IMR-90 (cell line): Measurements from ENCODE around the gene PHKA1. TPM values are rescaled to one million over a fixed set of nuclear protein-coding genes. Genes with fewer than 3 reads are reported as not detected.

ENCODE experiments used
- ATAC-seq: fragments of 200-7000 bp; cut with Tn5 transposase; 2 replicates; pipeline ENCODE4 v1.9.1; 2020; ENCODE audit warnings: low read depth, mild to moderate bottlenecking, moderate library complexity
- BruUV-seq: library from RNA; stranded (reverse); fragments of 400-500 nt; replicated peaks from 2 replicates; lab custom pipeline; 2021; lab: Mats Ljungman, UMichigan
- CTCF ChIA-PET: fragments of 300-600 bp; formaldehyde crosslinking; extraction: SDS; loops from one replicate; lab custom pipeline; 2021; ENCODE audit warnings: antibody characterized with exemption; lab: Yijun Ruan, JAX
- POLR2A ChIA-PET: fragments of 300-600 bp; sonication (Branson Sonifier 250); formaldehyde crosslinking; loops from one replicate; lab custom pipeline; 2022; ENCODE audit warnings: antibody characterized with exemption; ENCODE audit not compliant: unreplicated experiment; lab: Charles Lee
- DNase-seq: peaks from one replicate; pipeline ENCODE4 v3.0.0; 2013
- H2AFZ ChIP-seq: replicated peaks from 2 replicates; pipeline ENCODE3; 2013; ENCODE audit warnings: low read length, mild to moderate bottlenecking; ENCODE audit not compliant: poor library complexity
- H2AK5ac ChIP-seq: 2 replicates; pipeline ENCODE4 v1.6.1; 2013; ENCODE audit warnings: low read depth, low read length, inconsistent platforms
- H2AK9ac ChIP-seq: replicated peaks from 2 replicates; pipeline ENCODE3; 2013; ENCODE audit warnings: mild to moderate bottlenecking, low read depth, low read length, moderate library complexity; ENCODE audit not compliant: poor library complexity
- H2BK120ac ChIP-seq: 2 replicates; pipeline ENCODE4 v1.6.1; 2013; ENCODE audit warnings: low read depth, low read length, inconsistent platforms
- H2BK15ac ChIP-seq: 3 replicates; pipeline ENCODE4 v1.6.1; 2013; ENCODE audit warnings: low read depth, low read length, inconsistent platforms
- H2BK20ac ChIP-seq: 2 replicates; pipeline ENCODE4 v1.6.1; 2013; ENCODE audit warnings: low read depth, mild to moderate bottlenecking, inconsistent platforms, low read length, moderate library complexity
- H2BK5ac ChIP-seq: 2 replicates; pipeline ENCODE4 v1.6.1; 2013; ENCODE audit warnings: mild to moderate bottlenecking, low read depth, low read length, inconsistent platforms; ENCODE audit not compliant: poor library complexity, severe bottlenecking
- H3K14ac ChIP-seq: replicated peaks from 2 replicates; pipeline ENCODE4 v1.6.1; 2013; ENCODE audit warnings: low read depth, low read length, inconsistent platforms
- H3K18ac ChIP-seq: 2 replicates; pipeline ENCODE4 v1.6.1; 2013; ENCODE audit warnings: low read depth, low read length, control low read depth
- H3K23ac ChIP-seq: 2 replicates; pipeline ENCODE4 v1.6.1; 2013; ENCODE audit warnings: low read depth, low read length, inconsistent platforms
- H3K27ac ChIP-seq: 2 replicates; pipeline ENCODE4 v1.5.1; 2013; ENCODE audit warnings: mild to moderate bottlenecking, control low read depth, low read length; ENCODE audit not compliant: insufficient read depth
- H3K27me3 ChIP-seq: 2 replicates; pipeline ENCODE4 v1.6.1; 2013; ENCODE audit warnings: low read length; ENCODE audit not compliant: control insufficient read depth, insufficient read depth
- H3K36me3 ChIP-seq: 2 replicates; pipeline ENCODE4 v1.6.1; 2013; ENCODE audit warnings: low read length, mixed read lengths; ENCODE audit not compliant: control insufficient read depth, insufficient read depth
- H3K4ac ChIP-seq: 2 replicates; pipeline ENCODE4 v1.6.1; 2013; ENCODE audit warnings: low read depth, low read length, inconsistent platforms
- H3K4me1 ChIP-seq: 2 replicates; pipeline ENCODE4 v1.6.1; 2013; ENCODE audit warnings: low read length, mixed read lengths; ENCODE audit not compliant: control insufficient read depth, insufficient read depth
- H3K4me2 ChIP-seq: 2 replicates; pipeline ENCODE4 v1.6.1; 2013; ENCODE audit warnings: low read depth, mild to moderate bottlenecking, control low read depth, low read length, moderate library complexity
- H3K4me3 ChIP-seq: 2 replicates; pipeline ENCODE4 v1.5.1; 2013; ENCODE audit warnings: low read depth, mild to moderate bottlenecking, control low read depth, low read length, moderate library complexity; ENCODE audit not compliant: insufficient read depth
- H3K56ac ChIP-seq: 2 replicates; pipeline ENCODE4 v1.6.1; 2013; ENCODE audit warnings: low read length, inconsistent platforms; ENCODE audit not compliant: insufficient read depth; ENCODE audit errors: extremely low read depth
- H3K79me1 ChIP-seq, 2 experiments: 2 replicates each; pipeline ENCODE4 v1.6.1; 2013; ENCODE audit warnings: low read length in 2 of 2, inconsistent platforms in 1 of 2, low read depth in 1 of 2
- H3K9ac ChIP-seq: 2 replicates; pipeline ENCODE4 v1.6.1; 2013; ENCODE audit warnings: low read depth, low read length, control low read depth
- H3K9me1 ChIP-seq: 2 replicates; pipeline ENCODE4 v1.6.1; 2013; ENCODE audit warnings: low read length, inconsistent platforms; ENCODE audit not compliant: insufficient read depth
- H3K9me3 ChIP-seq: 2 replicates; pipeline ENCODE4 v1.6.1; 2013; ENCODE audit warnings: low read length; ENCODE audit not compliant: control insufficient read depth, insufficient read depth
- H4K20me1 ChIP-seq: 2 replicates; pipeline ENCODE4 v1.6.1; 2013; ENCODE audit warnings: low read length, inconsistent platforms; ENCODE audit not compliant: insufficient read depth
- H4K5ac ChIP-seq: 2 replicates; pipeline ENCODE4 v1.6.1; 2013; ENCODE audit warnings: mild to moderate bottlenecking, low read depth, low read length, control low read depth
- H4K8ac ChIP-seq, 2 experiments: 2 replicates each; pipeline ENCODE4 v1.6.1; 2013; ENCODE audit warnings: low read depth in 2 of 2, low read length in 2 of 2, control low read depth in 1 of 2, inconsistent platforms in 1 of 2
- H4K91ac ChIP-seq: 2 replicates; pipeline ENCODE4 v1.6.1; 2013; ENCODE audit warnings: low read depth, low read length, inconsistent platforms; ENCODE audit not compliant: insufficient read depth
- CEBPB ChIP-seq: IDR thresholded peaks from 2 replicates; pipeline ENCODE4 v1.6.1; 2012; ENCODE audit warnings: low read depth, low read length, improper control_type of control experiment
- FOS ChIP-seq: fragments of 150-350 bp; IDR thresholded peaks from 2 replicates; pipeline ENCODE4 v1.6.1; 2016; ENCODE audit warnings: low read depth, low read length
- MXI1 ChIP-seq: IDR thresholded peaks from 2 replicates; pipeline ENCODE4 v1.6.1; 2012; ENCODE audit warnings: low read depth, mild to moderate bottlenecking, low read length, moderate library complexity, borderline replicate concordance
- NFE2L2 ChIP-seq: fragments of 150-350 bp; IDR thresholded peaks from 2 replicates; pipeline ENCODE4 v1.6.1; 2016; ENCODE audit warnings: low read depth, mild to moderate bottlenecking, low read length
- RAD21 ChIP-seq: IDR thresholded peaks from 2 replicates; pipeline ENCODE4 v1.6.1; 2012; ENCODE audit warnings: low read length, improper control_type of control experiment
- RCOR1 ChIP-seq: IDR thresholded peaks from 2 replicates; pipeline ENCODE4 v1.6.1; 2012; ENCODE audit warnings: mild to moderate bottlenecking, low read length, improper control_type of control experiment; ENCODE audit not compliant: insufficient replicate concordance
- WGBS, 2 experiments: methylation state at CpG; one replicate each; pipeline versions ENCODE4 v1.1.5 to v1.1.7; 2013; ENCODE audit warnings: missing lambda C conversion rate in 2 of 2; ENCODE audit not compliant: insufficient read length in 1 of 2; ENCODE audit errors: extremely low coverage in 2 of 2; 5-methylcytosine and 5-hydroxymethylcytosine counted together
- dilution Hi-C: fragments of 300-500 bp; cut with HindIII; formaldehyde crosslinking; loops from one replicate; pipeline ENCODE4 v1.14.3; 2018; ENCODE audit warnings: low sequenced_read_pairs; ENCODE audit not compliant: unreplicated experiment
- in situ Hi-C: fragments of 300-500 bp; cut with MboI; formaldehyde crosslinking; loops from 3 replicates; pipeline ENCODE4 v1.14.3; 2019; ENCODE audit warnings: low sequenced_read_pairs, inconsistent platforms, mixed read lengths
- intact Hi-C: fragments of 100-400 bp; cut with micrococcal nuclease; formaldehyde crosslinking; loops from 2 replicates; pipeline ENCODE4 v1.10.0; 2022
- polyA plus RNA-seq, 3 experiments: library from polyadenylated mRNA; depleted of rRNA; stranded (reverse); fragments of >200 nt; gene quantifications; 2 replicates each; pipeline ENCODE4 v1.2.3, GENCODE V29; 2012; ENCODE audit warnings: low replicate concordance in 1 of 3
- total RNA-seq: library from RNA; depleted of rRNA; stranded (reverse); fragments of >200 nt; gene quantifications from 2 replicates; pipeline ENCODE4 v1.2.3, GENCODE V29; 2012

The PHKA1 gene
- total and polyA plus RNA-seq, 2 of the 4 experiments (the other 2 are of a cell fraction) = 2.7 to 4.5 TPM

- WGBS, 2 experiments = no CpG with 5 or more reads among the region's 1 CpG
- H3K27ac ChIP-seq = no peak overlapping the region
- intact Hi-C loops (no loop called here), in situ Hi-C loops (loop anchor here (5.0 to 25.0 kb wide), 2 partner anchors 289 to 524 kb away; no protein-coding TSS in a partner anchor), dilution Hi-C loops (no loop called here)
- H3K23ac ChIP-seq = no peak overlapping the region
- no peak overlapping the region for H3K4ac ChIP-seq
- H3K36me3 ChIP-seq = no peaks in the 10 kb centered on the region
- BruUV-seq = no TSS peak
- H2BK20ac ChIP-seq = no peak overlapping the region
- no peak overlapping the region for H4K8ac ChIP-seq
- no peak overlapping the region for H4K5ac ChIP-seq
- H3K56ac ChIP-seq = no peak overlapping the region
- no peaks in the 10 kb centered on the region for H4K20me1 ChIP-seq
- no peak overlapping the region for H2BK5ac ChIP-seq
- ChIA-PET CTCF (interaction anchor here (1.2 kb wide), 1 partner anchor 291 kb away, joined by 3 read pairs; no protein-coding TSS in a partner anchor), POLR2A (no interaction called here)
- no peak overlapping the region for H4K91ac ChIP-seq
- H3K9me3 ChIP-seq = no peaks in the 10 kb centered on the region
- H3K4me3 ChIP-seq = no peak overlapping the region
- H2AK9ac ChIP-seq = no peak overlapping the region
- H3K14ac ChIP-seq = no peak overlapping the region
- no peak overlapping the region for H3K4me2 ChIP-seq
- no peak overlapping the region for H2BK120ac ChIP-seq
- H3K27me3 ChIP-seq = peaks cover 2% of the 10 kb centered on the region; the same call in 1 of the 2 replicates
- H3K18ac ChIP-seq = no peak overlapping the region
- no peak overlapping the region for H2BK15ac ChIP-seq
- H3K9ac ChIP-seq = no peak overlapping the region
- no peaks in the 10 kb centered on the region for H3K9me1 ChIP-seq
- no peaks in the 10 kb centered on the region for H3K79me1 ChIP-seq
- ATAC-seq (no peak), DNase-seq (no peak)
- no peak overlapping the region for H2AFZ ChIP-seq
- no peak overlapping the region for H2AK5ac ChIP-seq
- H3K4me1 ChIP-seq = no peaks in the 10 kb centered on the region
- TF ChIP-seq FOS (no peak), CEBPB (no peak), MXI1 (no peak), RCOR1 (no peak), NFE2L2 (no peak), RAD21 (no peak)
Measured at GRCh38 chrX:72536542-72536941, 177.6 kb downstream of the PHKA1 start.
